HG03103 (cell line): Measurements from ENCODE around the gene POC1B.
"Not testable (repeated sequence)": the region's sequence is repeated elsewhere in the genome, so short reads cannot be mapped to it uniquely, and the experiment has no call there.

Source experiments
- ATAC-seq: cut with Tn5 transposase; IDR thresholded peaks from one replicate; pipeline ENCODE4 v1.9.1; 2021; ENCODE audit warnings: low read depth; ENCODE audit not compliant: unreplicated experiment

The POC1B gene

GRCh38 chr12:89468648-89469326 lies 57.1 kb downstream of the POC1B start:
- peak; percentile 79 for ATAC-seq

GRCh38 chr12:89468017-89468416 lies 57.8 kb downstream of the POC1B start:
- no peak for ATAC-seq

GRCh38 chr12:89464974-89465592 lies 60.8 kb downstream of the POC1B start:
- no peak for ATAC-seq

- peak; percentile 97 for ATAC-seq
These were observed 63.9 kb downstream of the POC1B start for GRCh38 chr12:89461649-89462612.

GRCh38 chr12:89461190-89461589 lies 64.7 kb downstream of the POC1B start:
- no peak for ATAC-seq

GRCh38 chr12:89459279-89459678 lies 66.6 kb downstream of the POC1B start:
- not testable (repeated sequence) for ATAC-seq

- ATAC-seq: no peak
These were observed 69.3 kb downstream of the POC1B start for GRCh38 chr12:89456565-89456964.

GRCh38 chr12:89454080-89454848 lies 71.6 kb downstream of the POC1B start:
- ATAC-seq: no peak

- ATAC-seq: no peak
These were observed 72.5 kb downstream of the POC1B start for GRCh38 chr12:89453121-89453978.

GRCh38 chr12:89451841-89452251 lies 74.0 kb downstream of the POC1B start:
- no peak for ATAC-seq

- no peak for ATAC-seq
These were observed 74.9 kb downstream of the POC1B start for GRCh38 chr12:89450907-89451306.

- ATAC-seq: no peak
These were observed 76.9 kb downstream of the POC1B start for GRCh38 chr12:89448951-89449371.

GRCh38 chr12:89448526-89448925 lies 77.3 kb downstream of the POC1B start:
- ATAC-seq: no peak

GRCh38 chr12:89439941-89440340 lies 85.9 kb downstream of the POC1B start:
- no peak for ATAC-seq

GRCh38 chr12:89437231-89437630 lies 88.6 kb downstream of the POC1B start:
- no peak for ATAC-seq

GRCh38 chr12:89436062-89436461 lies 89.8 kb downstream of the POC1B start:
- no peak for ATAC-seq

GRCh38 chr12:89433634-89434033 lies 92.2 kb downstream of the POC1B start:
- ATAC-seq: no peak

GRCh38 chr12:89432396-89432795 lies 93.5 kb downstream of the POC1B start:
- ATAC-seq: no peak

GRCh38 chr12:89429528-89429927 lies 96.3 kb downstream of the POC1B start:
- no peak for ATAC-seq
